NCI-H524 (cell line): ENCODE measurements around the gene PCSK9.

Source experiments
- DNase-seq, 2 experiments: peaks; one replicate each; lab custom pipeline; 2025; lab: John Stamatoyannopoulos, UW

Gene PCSK9

GRCh38 chr1:55039342-55040082 lies at the start of gene PCSK9:
Gene PCSK9, plus strand, starts transcription at chr1:55039548. Its CDS starts 290 bp downstream, at chr1:55039838.
- DNase-seq: no peak

GRCh38 chr1:54989968-54990810 lies 49.2 kb upstream of the PCSK9 start:
- no peak for DNase-seq

- no peak for DNase-seq
Observed at GRCh38 chr1:54990916-54991315, 48.4 kb upstream of the PCSK9 start.

GRCh38 chr1:54991939-54992338 lies 47.4 kb upstream of the PCSK9 start:
- no peak for DNase-seq

GRCh38 chr1:54993140-54993539 lies 46.2 kb upstream of the PCSK9 start:
- no peak for DNase-seq

- no peak for DNase-seq
Observed at GRCh38 chr1:54994355-54994990, 44.9 kb upstream of the PCSK9 start.

GRCh38 chr1:54995013-54995760 lies 44.2 kb upstream of the PCSK9 start:
- no peak for DNase-seq

- no peak for DNase-seq
Observed at GRCh38 chr1:54995835-54996234, 43.5 kb upstream of the PCSK9 start.

- peak; percentile 58 to 65 for DNase-seq
Observed at GRCh38 chr1:54996359-54996868, 42.9 kb upstream of the PCSK9 start.

- DNase-seq: no peak
Observed at GRCh38 chr1:54996869-54997710, 42.3 kb upstream of the PCSK9 start.

GRCh38 chr1:54997711-54997986 lies 41.7 kb upstream of the PCSK9 start:
- DNase-seq: no peak

- no peak for DNase-seq
Observed at GRCh38 chr1:54998100-54998499, 41.2 kb upstream of the PCSK9 start.

GRCh38 chr1:54998677-54999076 lies 40.7 kb upstream of the PCSK9 start, which contains the start of gene BSND:
Gene BSND, plus strand, starts transcription at chr1:54998933. Its CDS starts 254 bp downstream, at chr1:54999187.
- no peak for DNase-seq

GRCh38 chr1:55000110-55001085 lies 39.0 kb upstream of the PCSK9 start:
- DNase-seq: no peak

GRCh38 chr1:55001311-55001710 lies 38.0 kb upstream of the PCSK9 start:
- DNase-seq: no peak

GRCh38 chr1:55002686-55003085 lies 36.7 kb upstream of the PCSK9 start:
- no peak for DNase-seq

- no peak for DNase-seq
Observed at GRCh38 chr1:55005351-55006140, 33.8 kb upstream of the PCSK9 start.

GRCh38 chr1:55006931-55007330 lies 32.4 kb upstream of the PCSK9 start:
- no peak for DNase-seq

- no peak for DNase-seq
Observed at GRCh38 chr1:55007625-55008024, 31.7 kb upstream of the PCSK9 start.
